OCI-LY1 (cell line): ENCODE measurements around the gene ZNF254.
"Not testable (repeated sequence)": the region's sequence is repeated elsewhere in the genome, so short reads cannot be mapped to it uniquely, and the experiment has no call there.

Experiments
- H2AFZ ChIP-seq: fragments of 200-600 bp; sonication (generic), shearing (Covaris generic); 2 replicates; pipeline ENCODE4 v1.6.0; 2014; ENCODE audit warnings: antibody characterized with exemption, mild to moderate bottlenecking, low read length
- H3F3A ChIP-seq: fragments of 200-600 bp; sonication (generic), shearing (Covaris generic); 2 replicates; pipeline ENCODE4 v1.6.0; 2014; ENCODE audit warnings: mild to moderate bottlenecking, antibody characterized with exemption, low read length, moderate library complexity; ENCODE audit not compliant: insufficient read depth
- H3K27ac ChIP-seq: fragments of 200-600 bp; sonication (generic); 2 replicates; pipeline ENCODE4 v1.5.1; 2014; ENCODE audit warnings: low read length, mixed run types, mild to moderate bottlenecking, low read depth; ENCODE audit not compliant: poor library complexity, severe bottlenecking
- H3K27me3 ChIP-seq: fragments of 200-600 bp; sonication (generic); 2 replicates; pipeline ENCODE4 v1.6.0; 2014; ENCODE audit warnings: antibody characterized with exemption, mild to moderate bottlenecking, low read length, moderate library complexity; ENCODE audit not compliant: insufficient read depth
- H3K36me3 ChIP-seq: fragments of 200-600 bp; sonication (generic); 2 replicates; pipeline ENCODE4 v1.6.1; 2014; ENCODE audit warnings: mild to moderate bottlenecking, antibody characterized with exemption, low read length, moderate library complexity, mixed read lengths; ENCODE audit not compliant: insufficient read depth
- H3K4me1 ChIP-seq: fragments of 200-600 bp; sonication (generic); 2 replicates; pipeline ENCODE4 v1.5.1; 2014; ENCODE audit warnings: mild to moderate bottlenecking, low read length, moderate library complexity; ENCODE audit not compliant: insufficient read depth, severe bottlenecking
- H3K4me2 ChIP-seq: fragments of 200-600 bp; sonication (generic), shearing (Covaris generic); 2 replicates; pipeline ENCODE4 v1.6.1; 2014; ENCODE audit warnings: low read length
- H3K4me3 ChIP-seq: fragments of 200-600 bp; sonication (generic); 2 replicates; pipeline ENCODE4 v1.5.1; 2014; ENCODE audit warnings: low read length, low read depth, mild to moderate bottlenecking, mixed read lengths; ENCODE audit not compliant: poor library complexity, severe bottlenecking
- H3K79me2 ChIP-seq: fragments of 200-600 bp; shearing (Covaris generic); 2 replicates; pipeline ENCODE4 v1.6.1; 2016; ENCODE audit warnings: mixed run types, low read length, mixed read lengths; ENCODE audit not compliant: insufficient read depth
- H3K9ac ChIP-seq: fragments of 200-600 bp; sonication (generic), shearing (Covaris generic); 2 replicates; pipeline ENCODE4 v1.6.1; 2014; ENCODE audit warnings: mild to moderate bottlenecking, low read length, mixed read lengths
- H3K9me2 ChIP-seq: fragments of 200-600 bp; sonication (generic), shearing (Covaris generic); 2 replicates; pipeline ENCODE4 v1.6.1; 2014; ENCODE audit warnings: low read depth, mild to moderate bottlenecking, low read length, mixed read lengths
- H3K9me3 ChIP-seq: fragments of 200-600 bp; shearing (Covaris generic); 2 replicates; pipeline ENCODE4 v1.6.1; 2014; ENCODE audit warnings: low read length, mixed read lengths
- H4K20me1 ChIP-seq: fragments of 200-600 bp; sonication (generic), shearing (Covaris generic); 2 replicates; pipeline ENCODE4 v1.6.0; 2016; ENCODE audit warnings: mild to moderate bottlenecking, low read length; ENCODE audit not compliant: insufficient read depth
- CTCF ChIP-seq: fragments of 200-600 bp; sonication (generic), shearing (Covaris generic); IDR thresholded peaks from 2 replicates; pipeline ENCODE4 v1.5.1; 2017; ENCODE audit warnings: mild to moderate bottlenecking, antibody characterized with exemption, low read length, moderate library complexity, mixed read lengths
- EZH2 ChIP-seq: fragments of 200-600 bp; sonication (generic), shearing (Covaris generic); IDR thresholded peaks from 2 replicates; pipeline ENCODE4 v1.8.0; 2017; ENCODE audit warnings: borderline replicate concordance, mixed run types, mild to moderate bottlenecking, antibody characterized with exemption, low read length, moderate library complexity, mixed read lengths

The ZNF254 gene

GRCh38 chr19:24086974-24087595, at the start of gene ZNF254:
Gene ZNF254 (plus strand): TSS chr19:24087187. CDS start chr19:24087308, 121 bp downstream.
- peaks cover 12% of the 10 kb centered on the region for H3K4me1 ChIP-seq
- H3K79me2 ChIP-seq: 0 out of 2 replicates have a peak, but pooled peaks cover 13% of the 10 kb centered on the region
- peak within 1 kb of the TSS; percentile 77 for H3K9ac ChIP-seq
- H3K27ac ChIP-seq: peak within 1 kb of the TSS; percentile 49
- H3K4me2 ChIP-seq: peak within 1 kb of the TSS; percentile 60
- peak within 1 kb of the TSS; percentile 71 for H3K4me3 ChIP-seq
- H3K36me3 ChIP-seq: peaks cover 29% of the 10 kb centered on the region
- TF ChIP-seq EZH2: no peak
- TF ChIP-seq CTCF: no peak
- H2AFZ ChIP-seq: peak within 1 kb of the TSS; percentile 63; the same call in 1 of the 2 replicates
- H3K27me3 ChIP-seq: no peaks in the 10 kb centered on the region
- no peaks in the 10 kb centered on the region for H3K9me3 ChIP-seq
- H4K20me1 ChIP-seq: no peaks in the 10 kb centered on the region
- H3K9me2 ChIP-seq: no peaks in the 10 kb centered on the region
- H3F3A ChIP-seq: no peaks in the 10 kb centered on the region

DNA sequence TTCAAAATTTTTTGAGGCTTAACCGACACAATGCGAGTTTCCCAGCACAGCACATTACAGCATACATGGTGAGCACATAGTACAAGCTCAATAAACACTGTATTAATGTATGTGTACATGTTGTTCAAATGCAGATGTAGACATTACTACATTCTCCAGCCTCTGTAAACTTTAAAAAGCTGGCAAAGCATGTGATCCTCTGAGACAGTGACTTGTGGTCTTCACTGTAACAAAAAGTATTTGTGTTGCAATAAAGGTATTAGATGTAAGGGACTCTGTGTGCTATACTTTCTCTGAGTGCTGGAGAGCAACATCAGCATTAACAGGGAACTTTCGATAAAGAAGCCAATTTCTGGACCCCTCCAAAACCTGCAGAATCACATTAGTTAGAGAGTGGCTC, 46.4 kb upstream of the ZNF254 start:
- Histone ChIP-seq H3K9me3 (no peaks in the 10 kb centered on the region; the same call in none of the 2 replicates), H3K36me3 (peaks cover 60% of the 10 kb centered on the region), H2AFZ (no peak overlapping the region), H3K4me3 (no peak overlapping the region), H3K9me2 (no peaks in the 10 kb centered on the region), H3K4me2 (no peak overlapping the region), H3K27me3 (no peaks in the 10 kb centered on the region), H4K20me1 (no peaks in the 10 kb centered on the region), H3K4me1 (peaks cover 4% of the 10 kb centered on the region), H3K27ac (no peak overlapping the region), H3K9ac (no peak overlapping the region), H3F3A (no peaks in the 10 kb centered on the region), H3K79me2 (peaks cover 44% of the 10 kb centered on the region)
- TF ChIP-seq EZH2: no peak
- no peak for TF ChIP-seq CTCF

GRCh38 chr19:24041326-24041725, 45.7 kb upstream of the ZNF254 start:
- not testable (repeated sequence) for H4K20me1 ChIP-seq, H3K9me3 ChIP-seq, H3K9ac ChIP-seq, H3K4me1 ChIP-seq, H3K27me3 ChIP-seq, H3K9me2 ChIP-seq, H3K27ac ChIP-seq, H3F3A ChIP-seq, H3K4me3 ChIP-seq, H3K4me2 ChIP-seq, H2AFZ ChIP-seq
- Histone ChIP-seq H3K79me2 (peaks cover 39% of the 10 kb centered on the region), H3K36me3 (peaks cover 59% of the 10 kb centered on the region)

- Histone ChIP-seq H3K9me2 (no peaks in the 10 kb centered on the region), H3K9ac (no peak overlapping the region), H4K20me1 (no peaks in the 10 kb centered on the region), H3K27me3 (no peaks in the 10 kb centered on the region), H3K4me1 (no peaks in the 10 kb centered on the region), H3K9me3 (no peaks in the 10 kb centered on the region), H3K27ac (no peak overlapping the region), H2AFZ (no peak overlapping the region), H3K4me3 (no peak overlapping the region), H3F3A (no peaks in the 10 kb centered on the region), H3K79me2 (no peaks in the 10 kb centered on the region), H3K4me2 (no peak overlapping the region), H3K36me3 (peaks cover 58% of the 10 kb centered on the region)
- TF ChIP-seq EZH2 (no peak), CTCF (no peak)
These were observed 40.4 kb upstream of the ZNF254 start for GRCh38 chr19:24046550-24046949.
